ENCODE results near the gene FBXL22. TPM values are rescaled to one million over a fixed set of nuclear protein-coding genes. Genes with fewer than 3 reads are reported as not detected.

The FBXL22 gene, protein sequence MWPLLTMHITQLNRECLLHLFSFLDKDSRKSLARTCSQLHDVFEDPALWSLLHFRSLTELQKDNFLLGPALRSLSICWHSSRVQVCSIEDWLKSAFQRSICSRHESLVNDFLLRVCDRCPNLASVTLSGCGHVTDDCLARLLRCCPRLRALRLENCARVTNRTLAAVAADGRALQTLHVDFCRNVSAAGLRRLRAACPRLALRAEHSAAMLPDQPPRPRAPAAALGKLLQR
- under 1 TPM; 0.43 to 0.74 TPM for total RNA-seq

GRCh38 chr15:63597038-63597790, at the start of gene FBXL22:
TSS of gene FBXL22 (plus strand) at chr15:63597387. CDS start at chr15:63597393, 6 bp downstream.
- no peak for ATAC-seq (replicated peaks)
- peak within 1 kb of the TSS; percentile 41 for H3K4me3 Mint-ChIP-seq
- no peaks in the 10 kb centered on the region for H3K9me3 Mint-ChIP-seq
- H3K27ac Mint-ChIP-seq: peak within 1 kb of the TSS; percentile 89
- peaks cover 43% of the 10 kb centered on the region for H3K4me1 Mint-ChIP-seq
- H3K27me3 Mint-ChIP-seq: no peaks in the 10 kb centered on the region
- H3K36me3 Mint-ChIP-seq (ENCODE audit: low read depth): peaks cover 33% of the 10 kb centered on the region

- Mint-ChIP-seq H3K36me3 (ENCODE audit: low read depth) (peaks cover 51% of the 10 kb centered on the region), H3K4me3 (no peak overlapping the region), H3K27ac (no peak overlapping the region), H3K9me3 (no peaks in the 10 kb centered on the region), H3K27me3 (no peaks in the 10 kb centered on the region), H3K4me1 (peaks cover 41% of the 10 kb centered on the region)
- ATAC-seq (replicated peaks): no peak
These were observed 45.8 kb upstream of the FBXL22 start for GRCh38 chr15:63551400-63551799.

- H3K4me1 Mint-ChIP-seq: peaks cover 41% of the 10 kb centered on the region
- peak overlapping the region; percentile 28 for H3K27ac Mint-ChIP-seq
- H3K4me3 Mint-ChIP-seq: peak overlapping the region; percentile 48
- no peaks in the 10 kb centered on the region for H3K27me3 Mint-ChIP-seq
- no peaks in the 10 kb centered on the region for H3K9me3 Mint-ChIP-seq
- H3K36me3 Mint-ChIP-seq (ENCODE audit: low read depth): peaks cover 65% of the 10 kb centered on the region
- ATAC-seq (replicated peaks): peak; percentile 80
These were observed 43.8 kb upstream of the FBXL22 start for GRCh38 chr15:63553388-63553791.

- peak overlapping the region; percentile 17 for H3K27ac Mint-ChIP-seq
- no peaks in the 10 kb centered on the region for H3K27me3 Mint-ChIP-seq
- ATAC-seq (replicated peaks): peak; percentile 53
- peaks cover 73% of the 10 kb centered on the region for H3K36me3 Mint-ChIP-seq (ENCODE audit: low read depth)
- H3K9me3 Mint-ChIP-seq: no peaks in the 10 kb centered on the region
- H3K4me3 Mint-ChIP-seq: peak overlapping the region; percentile 34
- H3K4me1 Mint-ChIP-seq: peaks cover 46% of the 10 kb centered on the region
These were observed 42.8 kb upstream of the FBXL22 start for GRCh38 chr15:63554337-63554927.

GRCh38 chr15:63555507-63555906, 41.7 kb upstream of the FBXL22 start:
- Mint-ChIP-seq H3K4me3 (peak overlapping the region; percentile 34), H3K36me3 (ENCODE audit: low read depth) (peaks cover 75% of the 10 kb centered on the region), H3K27me3 (no peaks in the 10 kb centered on the region), H3K27ac (peak overlapping the region; percentile 68), H3K9me3 (no peaks in the 10 kb centered on the region), H3K4me1 (peaks cover 49% of the 10 kb centered on the region)
- ATAC-seq (replicated peaks): peak; percentile 39

DNA sequence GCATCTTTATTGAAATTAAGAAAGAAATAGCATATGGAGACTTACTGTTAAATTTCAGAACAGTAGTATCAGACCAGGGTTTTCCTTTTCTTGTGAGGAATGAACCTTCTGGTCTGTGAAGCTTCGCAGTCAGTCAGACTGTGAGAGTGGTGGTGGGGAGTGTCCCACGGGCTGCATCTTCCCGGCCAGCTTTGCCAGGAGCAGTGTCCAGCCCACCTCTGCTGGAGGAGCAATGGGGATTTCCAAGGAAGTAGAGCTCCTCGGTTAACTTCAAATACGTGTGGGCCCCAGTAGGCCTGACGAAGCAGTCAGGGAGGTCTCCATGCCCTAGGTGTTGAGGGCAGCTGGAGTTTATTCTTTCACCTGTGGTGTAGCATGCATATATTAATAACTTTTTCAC, 40.9 kb upstream of the FBXL22 start:
- no peaks in the 10 kb centered on the region for H3K27me3 Mint-ChIP-seq
- H3K36me3 Mint-ChIP-seq (ENCODE audit: low read depth): peaks cover 82% of the 10 kb centered on the region
- H3K4me3 Mint-ChIP-seq: peak overlapping the region; percentile 34
- no peak overlapping the region for H3K27ac Mint-ChIP-seq
- ATAC-seq (replicated peaks): no peak
- peaks cover 57% of the 10 kb centered on the region for H3K4me1 Mint-ChIP-seq
- no peaks in the 10 kb centered on the region for H3K9me3 Mint-ChIP-seq

DNA sequence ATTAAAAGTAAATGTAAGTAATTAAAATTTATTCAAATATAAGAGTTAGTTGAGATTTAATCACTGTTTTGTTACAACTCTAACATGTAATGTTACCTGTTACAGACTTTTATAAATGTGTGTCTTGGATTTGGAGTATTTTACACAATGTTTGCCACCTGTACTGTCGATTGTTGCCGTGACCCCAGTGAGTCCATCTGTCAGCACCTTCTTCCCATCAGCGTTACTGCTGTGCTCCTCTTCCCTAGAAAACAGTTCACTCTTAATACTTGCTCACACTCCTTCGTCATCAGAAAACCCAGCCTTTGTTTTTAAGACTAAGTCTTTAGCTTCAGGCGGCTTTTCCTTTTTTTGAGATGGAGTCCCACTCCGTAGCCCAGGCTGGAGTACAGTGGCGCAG, 40.5 kb upstream of the FBXL22 start:
- H3K36me3 Mint-ChIP-seq (ENCODE audit: low read depth): peaks cover 87% of the 10 kb centered on the region
- no peak for ATAC-seq (replicated peaks)
- H3K9me3 Mint-ChIP-seq: no peaks in the 10 kb centered on the region
- peaks cover 58% of the 10 kb centered on the region for H3K4me1 Mint-ChIP-seq
- H3K27ac Mint-ChIP-seq: no peak overlapping the region
- no peaks in the 10 kb centered on the region for H3K27me3 Mint-ChIP-seq
- H3K4me3 Mint-ChIP-seq: no peak overlapping the region

DNA sequence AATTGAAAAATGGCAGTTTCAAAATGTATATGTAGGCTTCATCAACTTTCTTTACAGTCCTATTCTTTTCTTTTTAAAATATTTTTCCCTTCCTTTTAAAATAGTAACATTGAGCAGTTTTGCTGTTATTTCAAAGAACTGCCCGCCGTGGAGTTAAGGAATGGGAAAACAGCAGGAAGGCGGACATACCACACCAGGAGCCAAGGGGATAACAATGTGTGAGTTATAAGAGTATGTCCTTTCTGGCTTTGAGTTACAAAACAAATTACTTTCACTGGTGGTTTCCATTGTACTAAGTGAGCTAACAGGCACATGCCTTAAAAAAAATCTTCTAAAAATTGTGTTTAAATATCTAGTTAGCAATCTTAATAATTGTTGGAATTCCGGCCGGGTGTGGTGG, 37.4 kb upstream of the FBXL22 start:
- Mint-ChIP-seq H3K27ac (peak overlapping the region; percentile 66), H3K9me3 (no peaks in the 10 kb centered on the region), H3K27me3 (no peaks in the 10 kb centered on the region), H3K4me1 (peaks cover 39% of the 10 kb centered on the region), H3K4me3 (peak overlapping the region; percentile 71), H3K36me3 (ENCODE audit: low read depth) (peaks cover 100% of the 10 kb centered on the region)
- no peak for ATAC-seq (replicated peaks)

GRCh38 chr15:63560741-63561448, 36.3 kb upstream of the FBXL22 start:
- peak; percentile 96 for ATAC-seq (replicated peaks)
- no peaks in the 10 kb centered on the region for H3K9me3 Mint-ChIP-seq
- peaks cover 36% of the 10 kb centered on the region for H3K4me1 Mint-ChIP-seq
- peak overlapping the region; percentile 66 for H3K27ac Mint-ChIP-seq
- peaks cover 100% of the 10 kb centered on the region for H3K36me3 Mint-ChIP-seq (ENCODE audit: low read depth)
- peak overlapping the region; percentile 71 for H3K4me3 Mint-ChIP-seq
- no peaks in the 10 kb centered on the region for H3K27me3 Mint-ChIP-seq

DNA sequence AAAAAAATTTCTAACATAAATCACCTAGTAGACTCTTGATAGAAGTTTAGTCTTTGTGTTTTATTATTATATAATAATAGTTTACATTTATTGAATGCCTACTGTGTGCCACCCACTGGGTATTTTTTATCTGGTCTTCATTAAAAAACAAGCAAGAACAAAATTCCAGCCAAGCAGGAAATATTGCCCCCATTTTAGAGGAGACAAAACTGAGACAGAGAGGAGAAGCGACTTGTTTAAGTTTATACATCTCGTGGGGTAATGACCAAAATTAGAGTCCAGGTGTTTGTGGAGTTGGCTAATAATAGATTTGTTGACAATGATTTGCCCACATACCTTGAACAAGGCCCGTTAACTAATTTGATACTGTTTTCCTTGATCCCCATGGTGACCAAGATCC, 33.1 kb upstream of the FBXL22 start:
- no peak overlapping the region for H3K27ac Mint-ChIP-seq
- no peak overlapping the region for H3K4me3 Mint-ChIP-seq
- no peaks in the 10 kb centered on the region for H3K27me3 Mint-ChIP-seq
- H3K4me1 Mint-ChIP-seq: peaks cover 35% of the 10 kb centered on the region
- no peak for ATAC-seq (replicated peaks)
- peaks cover 97% of the 10 kb centered on the region for H3K36me3 Mint-ChIP-seq (ENCODE audit: low read depth)
- no peaks in the 10 kb centered on the region for H3K9me3 Mint-ChIP-seq

DNA sequence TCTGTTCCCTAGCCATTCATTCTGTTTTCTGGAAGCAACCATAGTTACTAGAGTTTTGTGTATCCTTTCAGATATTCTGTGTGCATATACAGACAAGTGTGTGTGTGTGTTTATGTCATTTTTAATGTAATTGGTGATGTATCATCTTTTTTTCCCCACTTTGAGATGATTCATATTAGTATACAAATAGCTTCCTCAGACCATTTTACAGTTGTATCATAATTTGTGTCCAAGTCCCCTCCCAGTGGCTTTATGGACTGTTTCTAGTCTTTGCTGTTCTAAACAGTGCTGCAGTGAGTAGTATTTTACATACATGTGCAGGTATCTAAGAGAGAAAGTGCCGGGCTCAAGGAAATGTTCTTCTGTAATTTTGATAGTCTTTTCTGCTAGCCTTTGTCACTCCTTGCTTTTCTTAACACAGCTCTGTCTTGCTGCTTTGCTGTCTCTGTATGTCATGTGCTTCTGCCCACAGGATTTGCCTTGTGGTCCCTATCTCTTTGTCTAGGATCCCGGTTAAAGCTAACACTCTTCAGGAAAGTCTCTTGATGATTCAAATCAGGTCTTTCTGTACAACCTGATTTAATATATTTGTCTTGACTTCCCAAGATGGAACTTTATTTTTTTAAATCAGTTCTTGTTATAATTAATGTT, 31.5 kb upstream of the FBXL22 start:
- peak overlapping the region; percentile 54 for H3K27ac Mint-ChIP-seq
- ATAC-seq (replicated peaks): no peak
- no peak overlapping the region for H3K4me3 Mint-ChIP-seq
- H3K9me3 Mint-ChIP-seq: no peaks in the 10 kb centered on the region
- H3K4me1 Mint-ChIP-seq: peaks cover 24% of the 10 kb centered on the region
- no peaks in the 10 kb centered on the region for H3K27me3 Mint-ChIP-seq
- peaks cover 97% of the 10 kb centered on the region for H3K36me3 Mint-ChIP-seq (ENCODE audit: low read depth)

GRCh38 chr15:63572749-63573464, 24.3 kb upstream of the FBXL22 start:
- no peak for ATAC-seq (replicated peaks)
- Mint-ChIP-seq H3K27me3 (no peaks in the 10 kb centered on the region), H3K27ac (peak overlapping the region; percentile 74), H3K4me3 (no peak overlapping the region), H3K4me1 (peaks cover 5% of the 10 kb centered on the region), H3K36me3 (ENCODE audit: low read depth) (peaks cover 99% of the 10 kb centered on the region), H3K9me3 (no peaks in the 10 kb centered on the region)

GRCh38 chr15:63573533-63573932, 23.7 kb upstream of the FBXL22 start:
- Mint-ChIP-seq H3K4me1 (no peaks in the 10 kb centered on the region), H3K36me3 (ENCODE audit: low read depth) (peaks cover 97% of the 10 kb centered on the region), H3K4me3 (no peak overlapping the region), H3K27me3 (no peaks in the 10 kb centered on the region), H3K27ac (peak overlapping the region; percentile 74), H3K9me3 (no peaks in the 10 kb centered on the region)
- ATAC-seq (replicated peaks): no peak
